Left lung (tissue), 10 donors: Measurements from ENCODE around the gene SUGP2. TPM values are rescaled to one million over a fixed set of nuclear protein-coding genes. Genes with fewer than 3 reads are reported as not detected.

Experiments used
- ATAC-seq: fragments of 200-7000 bp; cut with Tn5 transposase; one replicate; pipeline ENCODE4 v1.9.1; 2020; ENCODE audit warnings: moderate library complexity
- DNase-seq, 4 donors: peaks; one replicate each; pipeline ENCODE4 v3.0.0-alpha.2; 2013 to 2020
- H3K27ac ChIP-seq, 2 donors: fragments of 200-600 bp; sonication (generic) in 1 of 2; one replicate each; pipeline versions ENCODE4 v1.5.0 to v1.8.0; 2020 to 2021
- H3K27me3 ChIP-seq, 2 donors: fragments of 200-600 bp; sonication (generic) in 1 of 2; one replicate each; pipeline versions ENCODE4 v1.5.0 to v1.8.0; 2020 to 2021
- H3K36me3 ChIP-seq, 2 donors: fragments of 200-600 bp; sonication (generic) in 1 of 2; one replicate each; pipeline versions ENCODE4 v1.5.0 to v1.8.0; 2020 to 2021
- H3K4me1 ChIP-seq, 2 donors: fragments of 200-600 bp; one replicate each; pipeline ENCODE4 v1.8.0; 2021
- H3K4me3 ChIP-seq, 2 donors: fragments of 200-600 bp; sonication (generic) in 1 of 2; one replicate each; pipeline versions ENCODE4 v1.5.0 to v1.8.0; 2020 to 2021; ENCODE audit warnings: mild to moderate bottlenecking in 1 of 2
- H3K9me3 ChIP-seq, 2 donors: fragments of 200-600 bp; sonication (generic) in 1 of 2; one replicate each; pipeline versions ENCODE4 v1.5.0 to v1.8.0; 2020 to 2021
- CTCF ChIP-seq, 2 donors: fragments of 200-600 bp; sonication (generic) in 1 of 2; IDR thresholded peaks; one replicate each; pipeline versions ENCODE4 v1.5.0 to v1.8.0; 2021; ENCODE audit warnings: antibody characterized with exemption in 2 of 2
- intact Hi-C, 2 donors: fragments of 100-400 bp; cut with DNase I; formaldehyde crosslinking; loops; one replicate each; pipeline versions ENCODE4 v1.11.2 to v1.14.2; 2022
- polyA plus RNA-seq, 6 donors: library from polyadenylated mRNA; unstranded; fragments of 120-200 nt; gene quantifications; one replicate each; pipeline ENCODE4 v1.2.1, GENCODE V29; 2013; ENCODE audit not compliant: insufficient read length in 6 of 6
- total RNA-seq, 2 donors: library from RNA; stranded (reverse); fragmentation: NEBNext Ultra II Directional; extraction: Animal tissue kit (Norgen Biotek cat#: 25700); gene quantifications; one replicate each; pipeline ENCODE4 v1.2.1, GENCODE V29; 2021
- donor health status: DM: no; HTN: yes; CAD: no.
- donor health status: DM: no; HTN: no; CAD: no.

SUGP2 gene
- total and polyA plus RNA-seq, 8 donors, result 64.2 to 139 (median 103) TPM

DNA sequence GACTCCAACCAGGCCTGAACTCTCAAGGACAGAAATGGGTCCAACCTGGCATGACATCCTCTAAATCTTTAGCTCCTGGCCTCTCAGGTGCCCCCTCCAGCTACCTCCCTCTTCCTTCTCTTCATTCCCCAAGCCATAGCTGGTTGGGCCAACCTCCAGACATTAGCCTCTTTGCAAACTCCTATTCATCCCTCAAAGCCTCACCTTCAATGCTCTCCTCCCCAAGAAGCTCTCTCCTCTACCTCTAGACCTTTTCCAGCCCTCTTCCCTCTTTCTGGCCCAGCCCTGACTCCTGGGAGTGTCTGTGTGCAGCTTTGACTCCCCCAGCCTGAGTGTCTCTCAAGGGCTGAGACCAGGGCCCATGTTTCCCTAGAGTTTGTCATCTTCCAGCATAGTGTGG, 87.0 kb downstream of the SUGP2 start:
- intact Hi-C loops, result no loop called here

GRCh38 chr19:18945297-18945696, 88.0 kb downstream of the SUGP2 start:
- no peak for TF ChIP-seq CTCF (IDR thresholded peaks at IDR 0.05)
- Histone ChIP-seq H3K9me3 (no peaks in the 10 kb centered on the region), H3K27me3 (peaks cover 0 to 5% of the 10 kb centered on the region in 2 donors), H3K4me1 (peaks cover 0 to 11% of the 10 kb centered on the region in 2 donors), H3K36me3 (no peaks in the 10 kb centered on the region), H3K27ac (no peak overlapping the region), H3K4me3 (no peak overlapping the region)
- DNase-seq (no peak), ATAC-seq (no peak)
- intact Hi-C loops, result no loop called here

More for the DNA sequence above, 87.0 kb downstream of the SUGP2 start:
- H3K27me3 ChIP-seq, result no peaks in the 10 kb centered on the region
- TF ChIP-seq CTCF (IDR thresholded peaks at IDR 0.05), result no peak
- no peak overlapping the region for H3K27ac ChIP-seq
- H3K9me3 ChIP-seq, result no peaks in the 10 kb centered on the region
- ATAC-seq (no peak), DNase-seq (no peak)
- no peaks in the 10 kb centered on the region for H3K36me3 ChIP-seq
- peaks cover 0 to 5% of the 10 kb centered on the region in 2 donors for H3K4me1 ChIP-seq
- no peak overlapping the region for H3K4me3 ChIP-seq

DNA sequence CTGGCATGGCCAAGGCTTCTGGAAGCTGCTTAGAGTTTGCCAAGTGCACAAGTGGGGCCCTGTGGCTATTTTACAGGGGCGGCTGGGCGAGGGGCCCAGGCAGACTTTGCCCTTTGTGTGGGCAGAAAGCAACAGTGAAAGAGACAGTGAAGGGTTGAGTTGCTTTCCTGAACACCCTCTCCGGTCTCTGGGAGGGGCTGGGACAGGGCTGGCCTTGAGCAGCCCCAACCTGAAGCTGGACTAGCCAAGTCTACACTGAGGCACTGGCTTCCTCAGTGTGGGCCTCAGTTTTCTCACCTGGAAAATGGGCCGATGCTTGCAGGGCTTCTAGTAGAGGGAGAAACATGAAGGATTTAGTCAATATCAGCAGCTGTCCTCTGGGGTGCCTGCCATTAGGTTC, 89.9 kb downstream of the SUGP2 start:
- TF ChIP-seq CTCF (IDR thresholded peaks at IDR 0.05), result no peak
- DNase-seq (no peak), ATAC-seq (no peak)
- H3K4me3 ChIP-seq, result no peak overlapping the region
- peaks cover 0 to 20% of the 10 kb centered on the region in 2 donors for H3K4me1 ChIP-seq
- H3K27me3 ChIP-seq, result peaks cover 0 to 9% of the 10 kb centered on the region in 2 donors
- H3K9me3 ChIP-seq, result no peaks in the 10 kb centered on the region
- intact Hi-C loops, result no loop called here
- no peak overlapping the region for H3K27ac ChIP-seq
- H3K36me3 ChIP-seq, result peaks cover 0 to 3% of the 10 kb centered on the region in 2 donors

GRCh38 chr19:18942692-18943091, 90.6 kb downstream of the SUGP2 start:
- no peaks in the 10 kb centered on the region for H3K9me3 ChIP-seq
- peaks cover 0 to 20% of the 10 kb centered on the region in 2 donors for H3K4me1 ChIP-seq
- no peak overlapping the region for H3K4me3 ChIP-seq
- H3K27ac ChIP-seq, result no peak overlapping the region
- H3K36me3 ChIP-seq, result peaks cover 0 to 11% of the 10 kb centered on the region in 2 donors
- no peak for TF ChIP-seq CTCF (IDR thresholded peaks at IDR 0.05)
- DNase-seq, result no peak
- no peak for ATAC-seq
- H3K27me3 ChIP-seq, result peaks cover 0 to 9% of the 10 kb centered on the region in 2 donors
- intact Hi-C loops, result no loop called here

GRCh38 chr19:18941628-18942354, 91.5 kb downstream of the SUGP2 start:
- DNase-seq (no peak), ATAC-seq (no peak)
- intact Hi-C loops, result no loop called here
- no peak for TF ChIP-seq CTCF (IDR thresholded peaks at IDR 0.05)
- Histone ChIP-seq H3K9me3 (no peaks in the 10 kb centered on the region), H3K4me3 (no peak overlapping the region), H3K27me3 (peaks cover 0 to 9% of the 10 kb centered on the region in 2 donors), H3K4me1 (peaks cover 0 to 20% of the 10 kb centered on the region in 2 donors), H3K27ac (no peak overlapping the region), H3K36me3 (peaks cover 0 to 14% of the 10 kb centered on the region in 2 donors)

Other genes with a start within 250 kb of the SUGP2 start
- 10 to 100 TPM in 1 of 2 donors, 1 to 10 TPM in 1; 1.9 to 47.7 TPM for gene COMP, start 242.2 kb downstream of the SUGP2 start, total RNA-seq
- gene COMP, start 242.2 kb downstream of the SUGP2 start, polyA plus RNA-seq, result under 1 TPM in 3 of 6 donors, not detected in 3; 0.23 to 0.26 (median 0.24) TPM
- 10 to 100 TPM; 66.9 to 80.9 TPM for gene UPF1, start 201.6 kb downstream of the SUGP2 start, total RNA-seq
- 10 to 100 TPM; 49.1 to 55.9 (median 55.0) TPM for gene UPF1, start 201.6 kb downstream of the SUGP2 start, polyA plus RNA-seq
- gene CERS1, start 137.4 kb downstream of the SUGP2 start, total RNA-seq, result under 1 TPM; 0.20 to 0.24 TPM
- 1 to 10 TPM; 3.2 to 4.0 (median 3.6) TPM for gene CERS1, start 137.4 kb downstream of the SUGP2 start, polyA plus RNA-seq
- gene COPE, start 114.1 kb downstream of the SUGP2 start, total RNA-seq, result 100 to 1,000 TPM; 196 to 226 TPM
- 100 to 1,000 TPM in 3 of 6 donors, 10 to 100 TPM in 3; 81.1 to 114 (median 98.9) TPM for gene COPE, start 114.1 kb downstream of the SUGP2 start, polyA plus RNA-seq
- 10 to 100 TPM; 33.5 to 40.7 TPM for gene DDX49, start 113.8 kb downstream of the SUGP2 start, total RNA-seq
- gene DDX49, start 113.8 kb downstream of the SUGP2 start, polyA plus RNA-seq, result 10 to 100 TPM; 38.9 to 51.8 (median 45.9) TPM
- 10 to 100 TPM; 27.6 to 32.1 TPM for gene HOMER3, start 92.3 kb downstream of the SUGP2 start, total RNA-seq
- gene HOMER3, start 92.3 kb downstream of the SUGP2 start, polyA plus RNA-seq, result 10 to 100 TPM; 45.0 to 68.0 (median 58.0) TPM
- gene ARMC6, start 86 bp upstream of the SUGP2 start, total RNA-seq, result 10 to 100 TPM; 23.7 to 37.9 TPM
- gene ARMC6, start 86 bp upstream of the SUGP2 start, polyA plus RNA-seq, result 10 to 100 TPM; 30.6 to 36.8 (median 34.0) TPM
- 10 to 100 TPM in 1 of 2 donors, 1 to 10 TPM in 1; 7.6 to 12.4 TPM for gene SLC25A42, start 30.5 kb upstream of the SUGP2 start, total RNA-seq
- 10 to 100 TPM; 10.8 to 16.6 (median 13.5) TPM for gene SLC25A42, start 30.5 kb upstream of the SUGP2 start, polyA plus RNA-seq
- 10 to 100 TPM; 25.6 to 27.8 TPM for gene TMEM161A, start 105.0 kb upstream of the SUGP2 start, total RNA-seq
- 10 to 100 TPM; 22.3 to 28.0 (median 25.0) TPM for gene TMEM161A, start 105.0 kb upstream of the SUGP2 start, polyA plus RNA-seq
- 1 to 10 TPM; 1.1 to 2.3 TPM for gene MEF2B, start 136.7 kb upstream of the SUGP2 start, total RNA-seq
- gene MEF2B, start 136.7 kb upstream of the SUGP2 start, polyA plus RNA-seq, result 1 to 10 TPM; 1.8 to 3.7 (median 2.1) TPM
- 10 to 100 TPM; 23.4 to 39.1 TPM for gene BORCS8, start 158.6 kb upstream of the SUGP2 start, total RNA-seq
- 10 to 100 TPM; 16.4 to 19.1 (median 17.8) TPM for gene BORCS8, start 158.6 kb upstream of the SUGP2 start, polyA plus RNA-seq
- gene RFXANK, start 158.7 kb upstream of the SUGP2 start, total RNA-seq, result 10 to 100 TPM; 74.6 to 82.8 TPM
- 10 to 100 TPM; 61.6 to 78.3 (median 72.6) TPM for gene RFXANK, start 158.7 kb upstream of the SUGP2 start, polyA plus RNA-seq
- gene NR2C2AP, start 169.9 kb upstream of the SUGP2 start, total RNA-seq, result 10 to 100 TPM; 10.4 to 22.3 TPM
- 10 to 100 TPM; 10.4 to 13.0 (median 11.9) TPM for gene NR2C2AP, start 169.9 kb upstream of the SUGP2 start, polyA plus RNA-seq
- gene NCAN, start 178.4 kb upstream of the SUGP2 start, total RNA-seq, result not detected
- under 1 TPM; 0.03 to 0.14 (median 0.09) TPM for gene NCAN, start 178.4 kb upstream of the SUGP2 start, polyA plus RNA-seq
- under 1 TPM; 0.55 to 0.65 TPM for gene TM6SF2, start 239.8 kb upstream of the SUGP2 start, total RNA-seq
- gene TM6SF2, start 239.8 kb upstream of the SUGP2 start, polyA plus RNA-seq, result 1 to 10 TPM; 5.7 to 8.6 (median 6.3) TPM